Astrocyte (in vitro differentiated cells and primary cell): ENCODE data around the gene HMG20B. TPM values are rescaled to one million over a fixed set of nuclear protein-coding genes. Genes with fewer than 3 reads are reported as not detected.

Experiments
- DNase-seq: peaks from one replicate; pipeline ENCODE4 v3.0.0-alpha.2; 2010; ENCODE audit warnings: low read depth
- FAIRE-seq: peaks from 2 replicates; lab custom pipeline; 2011; peaks lifted over from hg19 to GRCh38; lab: Jason Lieb, UNC
- H2AFZ ChIP-seq: 2 replicates; pipeline ENCODE4 v1.6.0; 2012; ENCODE audit warnings: low read depth, low read length, inconsistent platforms
- H3K27ac ChIP-seq: 2 replicates; pipeline ENCODE4 v1.5.1; 2011; ENCODE audit warnings: low read depth, low read length, inconsistent platforms
- H3K27me3 ChIP-seq: 2 replicates; pipeline ENCODE4 v1.6.0; 2011; ENCODE audit warnings: low read length, inconsistent platforms; ENCODE audit not compliant: insufficient read depth
- H3K36me3 ChIP-seq: 2 replicates; pipeline ENCODE4 v1.5.1; 2011; ENCODE audit warnings: low read length, inconsistent platforms; ENCODE audit not compliant: insufficient read depth
- H3K4me1 ChIP-seq: 2 replicates; pipeline ENCODE4 v1.5.1; 2011; ENCODE audit warnings: low read length, inconsistent platforms; ENCODE audit not compliant: insufficient read depth
- H3K4me2 ChIP-seq: 2 replicates; pipeline ENCODE4 v1.6.0; 2012; ENCODE audit warnings: low read length, inconsistent platforms
- H3K4me3 ChIP-seq: 2 replicates; pipeline ENCODE4 v1.5.1; 2011; ENCODE audit warnings: low read depth, mild to moderate bottlenecking, low read length, inconsistent platforms; ENCODE audit not compliant: insufficient read depth
- H3K79me2 ChIP-seq: 2 replicates; pipeline ENCODE4 v1.6.0; 2012; ENCODE audit warnings: mild to moderate bottlenecking, low read length, inconsistent platforms; ENCODE audit not compliant: insufficient read depth
- H3K9ac ChIP-seq: 2 replicates; pipeline ENCODE4 v1.6.0; 2012; ENCODE audit warnings: mild to moderate bottlenecking, low read length, inconsistent platforms
- H3K9me3 ChIP-seq: 2 replicates; pipeline ENCODE4 v1.5.1; 2012; ENCODE audit warnings: low read depth, mild to moderate bottlenecking, low read length, inconsistent platforms; ENCODE audit not compliant: insufficient read depth
- H4K20me1 ChIP-seq: 2 replicates; pipeline ENCODE4 v1.6.0; 2012; ENCODE audit warnings: low read length, inconsistent platforms; ENCODE audit not compliant: insufficient read depth
- H3K27ac Mint-ChIP-seq: one replicate; pipeline ENCODE4 v1.8.0; 2021; ENCODE audit warnings: mild to moderate bottlenecking, mixed read lengths; ENCODE audit not compliant: unreplicated experiment
- H3K27me3 Mint-ChIP-seq: one replicate; pipeline ENCODE4 v1.8.0; 2021; ENCODE audit warnings: low read depth, mixed read lengths; ENCODE audit not compliant: unreplicated experiment
- H3K36me3 Mint-ChIP-seq: one replicate; pipeline ENCODE4 v1.8.0; 2021; ENCODE audit warnings: low read depth, mixed read lengths; ENCODE audit not compliant: unreplicated experiment
- H3K4me1 Mint-ChIP-seq: one replicate; pipeline ENCODE4 v1.8.0; 2021; ENCODE audit warnings: low read depth, mixed read lengths; ENCODE audit not compliant: unreplicated experiment
- H3K4me3 Mint-ChIP-seq: one replicate; pipeline ENCODE4 v1.8.0; 2021; ENCODE audit warnings: mild to moderate bottlenecking, moderate library complexity, mixed read lengths; ENCODE audit not compliant: unreplicated experiment
- H3K9me3 Mint-ChIP-seq: one replicate; pipeline ENCODE4 v1.8.0; 2021; ENCODE audit warnings: mild to moderate bottlenecking, mixed read lengths; ENCODE audit not compliant: unreplicated experiment
- CTCF ChIP-seq: IDR thresholded peaks from 2 replicates; pipeline ENCODE4 v1.5.1; 2011; ENCODE audit warnings: low read depth, mild to moderate bottlenecking, inconsistent platforms, low read length, moderate library complexity; ENCODE audit not compliant: insufficient read depth
- EZH2 ChIP-seq: IDR thresholded peaks from 2 replicates; pipeline ENCODE4 v1.6.1; 2012; ENCODE audit warnings: mild to moderate bottlenecking, low read length, inconsistent platforms; ENCODE audit not compliant: insufficient read depth
- total RNA-seq: library from RNA; stranded (reverse); gene quantifications from 2 replicates; pipeline ENCODE4 v1.2.1, GENCODE V29; 2021

The HMG20B gene
- total RNA-seq, 1 donor from 2014 or later, result 55.9 TPM

- Mint-ChIP-seq H3K36me3 (peaks cover 13% of the 10 kb centered on the region), H3K27ac (no peak overlapping the region), H3K4me1 (no peaks in the 10 kb centered on the region), H3K4me3 (no peak overlapping the region), H3K9me3 (no peaks in the 10 kb centered on the region), H3K27me3 (no peaks in the 10 kb centered on the region)
- Histone ChIP-seq H4K20me1 (peaks cover 51% of the 10 kb centered on the region), H3K79me2 (peaks cover 6% of the 10 kb centered on the region), H3K4me1 (no peaks in the 10 kb centered on the region), H2AFZ (no peak overlapping the region), H3K27ac (no peak overlapping the region), H3K4me3 (no peak overlapping the region), H3K36me3 (peaks cover 6% of the 10 kb centered on the region), H3K27me3 (no peaks in the 10 kb centered on the region), H3K4me2 (no peak overlapping the region), H3K9me3 (no peaks in the 10 kb centered on the region), H3K9ac (no peak overlapping the region)
- DNase-seq, result no peak
- FAIRE-seq, result no peak
- TF ChIP-seq CTCF (no peak), EZH2 (no peak)
Observed at GRCh38 chr19:3531716-3532115, 41.0 kb upstream of the HMG20B start.

GRCh38 chr19:3532154-3532786, 40.5 kb upstream of the HMG20B start:
- Histone ChIP-seq H3K79me2 (peaks cover 4% of the 10 kb centered on the region), H3K9ac (no peak overlapping the region), H2AFZ (no peak overlapping the region), H3K9me3 (no peaks in the 10 kb centered on the region), H4K20me1 (peaks cover 49% of the 10 kb centered on the region), H3K27ac (no peak overlapping the region), H3K27me3 (no peaks in the 10 kb centered on the region), H3K4me1 (no peaks in the 10 kb centered on the region), H3K36me3 (peaks cover 6% of the 10 kb centered on the region), H3K4me2 (no peak overlapping the region), H3K4me3 (no peak overlapping the region)
- no peak for FAIRE-seq
- no peak for DNase-seq
- Mint-ChIP-seq H3K27ac (no peak overlapping the region), H3K9me3 (no peaks in the 10 kb centered on the region), H3K4me3 (no peak overlapping the region), H3K4me1 (no peaks in the 10 kb centered on the region), H3K27me3 (no peaks in the 10 kb centered on the region), H3K36me3 (peaks cover 13% of the 10 kb centered on the region)
- TF ChIP-seq EZH2, result no peak
- TF ChIP-seq CTCF, result no peak

- no peak overlapping the region for H3K4me2 ChIP-seq
- no peak for FAIRE-seq
- DNase-seq, result no peak
- H3K4me3 ChIP-seq, result no peak overlapping the region
- no peak overlapping the region for H3K9ac ChIP-seq
- H4K20me1 ChIP-seq, result peaks cover 53% of the 10 kb centered on the region
- Mint-ChIP-seq H3K27me3 (no peaks in the 10 kb centered on the region), H3K27ac (no peak overlapping the region), H3K9me3 (no peaks in the 10 kb centered on the region), H3K4me1 (no peaks in the 10 kb centered on the region), H3K36me3 (peaks cover 13% of the 10 kb centered on the region), H3K4me3 (no peak overlapping the region)
- peaks cover 6% of the 10 kb centered on the region for H3K36me3 ChIP-seq
- no peaks in the 10 kb centered on the region for H3K9me3 ChIP-seq
- H3K79me2 ChIP-seq, result peaks cover 4% of the 10 kb centered on the region
- H3K4me1 ChIP-seq, result no peaks in the 10 kb centered on the region
- TF ChIP-seq EZH2, result no peak
- no peak for TF ChIP-seq CTCF
- no peak overlapping the region for H2AFZ ChIP-seq
- no peaks in the 10 kb centered on the region for H3K27me3 ChIP-seq
- H3K27ac ChIP-seq, result no peak overlapping the region
Observed at GRCh38 chr19:3533033-3533432, 39.7 kb upstream of the HMG20B start.
